ENCODE results near the gene KIF1A.

KIF1A gene

GRCh38 chr2:240741091-240741490, 78.9 kb downstream of the KIF1A start:
- no peaks in the 10 kb centered on the region for H3K4me1 ChIP-seq (ENCODE audit: control insufficient read depth, insufficient read depth, low read length)

GRCh38 chr2:240739797-240740196, 80.2 kb downstream of the KIF1A start:
- Histone ChIP-seq H3K4me2 (ENCODE audit: low read length) (no peak overlapping the region), H3K9me3 (replicated peaks; ENCODE audit: low read length) (no peaks in the 10 kb centered on the region), H3K9ac (ENCODE audit: low read depth, low read length) (no peak overlapping the region), H3K27me3 (ENCODE audit: control insufficient read depth, insufficient read depth, low read length) (peaks cover 32% of the 10 kb centered on the region), H3K4me3 (ENCODE audit: low read length) (no peak overlapping the region), H3K36me3 (ENCODE audit: insufficient read depth, low read length) (no peaks in the 10 kb centered on the region), H3K4me1 (ENCODE audit: control insufficient read depth, insufficient read depth, low read length) (no peaks in the 10 kb centered on the region)

More at GRCh38 chr2:240741091-240741490, 78.9 kb downstream of the KIF1A start:
- Histone ChIP-seq H3K9ac (ENCODE audit: low read depth, low read length) (no peak overlapping the region), H3K4me2 (ENCODE audit: low read length) (no peak overlapping the region), H3K36me3 (ENCODE audit: insufficient read depth, low read length) (no peaks in the 10 kb centered on the region), H3K9me3 (replicated peaks; ENCODE audit: low read length) (no peaks in the 10 kb centered on the region), H3K27me3 (ENCODE audit: control insufficient read depth, insufficient read depth, low read length) (peaks cover 30% of the 10 kb centered on the region), H3K4me3 (ENCODE audit: low read length) (no peak overlapping the region)

GRCh38 chr2:240737958-240738357, 82.1 kb downstream of the KIF1A start:
- H3K4me3 ChIP-seq (ENCODE audit: low read length): no peak overlapping the region
- no peaks in the 10 kb centered on the region for H3K36me3 ChIP-seq (ENCODE audit: insufficient read depth, low read length)
- no peak overlapping the region for H3K9ac ChIP-seq (ENCODE audit: low read depth, low read length)
- no peaks in the 10 kb centered on the region for H3K4me1 ChIP-seq (ENCODE audit: control insufficient read depth, insufficient read depth, low read length)
- peaks cover 47% of the 10 kb centered on the region for H3K27me3 ChIP-seq (ENCODE audit: control insufficient read depth, insufficient read depth, low read length)
- no peak overlapping the region for H3K4me2 ChIP-seq (ENCODE audit: low read length)
- no peaks in the 10 kb centered on the region for H3K9me3 ChIP-seq (replicated peaks; ENCODE audit: low read length)

- Histone ChIP-seq H3K9me3 (replicated peaks; ENCODE audit: low read length) (no peaks in the 10 kb centered on the region), H3K27me3 (ENCODE audit: control insufficient read depth, insufficient read depth, low read length) (peaks cover 47% of the 10 kb centered on the region), H3K4me2 (ENCODE audit: low read length) (no peak overlapping the region), H3K4me3 (ENCODE audit: low read length) (no peak overlapping the region), H3K9ac (ENCODE audit: low read depth, low read length) (no peak overlapping the region), H3K4me1 (ENCODE audit: control insufficient read depth, insufficient read depth, low read length) (no peaks in the 10 kb centered on the region), H3K36me3 (ENCODE audit: insufficient read depth, low read length) (no peaks in the 10 kb centered on the region)
Observed at GRCh38 chr2:240737512-240737911, 82.5 kb downstream of the KIF1A start.

- Histone ChIP-seq H3K4me2 (ENCODE audit: low read length) (no peak overlapping the region), H3K4me1 (ENCODE audit: control insufficient read depth, insufficient read depth, low read length) (peaks cover under 1% of the 10 kb centered on the region), H3K9me3 (replicated peaks; ENCODE audit: low read length) (no peaks in the 10 kb centered on the region), H3K36me3 (ENCODE audit: insufficient read depth, low read length) (no peaks in the 10 kb centered on the region), H3K27me3 (ENCODE audit: control insufficient read depth, insufficient read depth, low read length) (peaks cover 40% of the 10 kb centered on the region), H3K4me3 (ENCODE audit: low read length) (no peak overlapping the region), H3K9ac (ENCODE audit: low read depth, low read length) (no peak overlapping the region)
Observed at GRCh38 chr2:240736281-240737250, 83.5 kb downstream of the KIF1A start.

GRCh38 chr2:240735476-240735875, 84.5 kb downstream of the KIF1A start:
- no peaks in the 10 kb centered on the region for H3K36me3 ChIP-seq (ENCODE audit: insufficient read depth, low read length)
- peaks cover 43% of the 10 kb centered on the region for H3K27me3 ChIP-seq (ENCODE audit: control insufficient read depth, insufficient read depth, low read length)
- H3K4me3 ChIP-seq (ENCODE audit: low read length): no peak overlapping the region
- H3K4me1 ChIP-seq (ENCODE audit: control insufficient read depth, insufficient read depth, low read length): peaks cover 9% of the 10 kb centered on the region
- H3K4me2 ChIP-seq (ENCODE audit: low read length): no peak overlapping the region
- no peak overlapping the region for H3K9ac ChIP-seq (ENCODE audit: low read depth, low read length)
- H3K9me3 ChIP-seq (replicated peaks; ENCODE audit: low read length): no peaks in the 10 kb centered on the region

GRCh38 chr2:240734756-240735155, 85.3 kb downstream of the KIF1A start:
- Histone ChIP-seq H3K4me3 (ENCODE audit: low read length) (no peak overlapping the region), H3K9ac (ENCODE audit: low read depth, low read length) (no peak overlapping the region), H3K4me1 (ENCODE audit: control insufficient read depth, insufficient read depth, low read length) (peaks cover 9% of the 10 kb centered on the region), H3K27me3 (ENCODE audit: control insufficient read depth, insufficient read depth, low read length) (peaks cover 50% of the 10 kb centered on the region), H3K36me3 (ENCODE audit: insufficient read depth, low read length) (no peaks in the 10 kb centered on the region), H3K9me3 (replicated peaks; ENCODE audit: low read length) (no peaks in the 10 kb centered on the region), H3K4me2 (ENCODE audit: low read length) (no peak overlapping the region)

- Histone ChIP-seq H3K27me3 (ENCODE audit: control insufficient read depth, insufficient read depth, low read length) (peaks cover 55% of the 10 kb centered on the region), H3K9ac (ENCODE audit: low read depth, low read length) (no peak overlapping the region), H3K4me1 (ENCODE audit: control insufficient read depth, insufficient read depth, low read length) (peaks cover 9% of the 10 kb centered on the region), H3K4me3 (ENCODE audit: low read length) (no peak overlapping the region), H3K4me2 (ENCODE audit: low read length) (no peak overlapping the region), H3K36me3 (ENCODE audit: insufficient read depth, low read length) (no peaks in the 10 kb centered on the region), H3K9me3 (replicated peaks; ENCODE audit: low read length) (no peaks in the 10 kb centered on the region)
Observed at GRCh38 chr2:240733803-240734495, 86.1 kb downstream of the KIF1A start.

GRCh38 chr2:240732911-240733622, 87.0 kb downstream of the KIF1A start:
- peaks cover 49% of the 10 kb centered on the region for H3K27me3 ChIP-seq (ENCODE audit: control insufficient read depth, insufficient read depth, low read length)
- no peak overlapping the region for H3K4me2 ChIP-seq (ENCODE audit: low read length)
- H3K36me3 ChIP-seq (ENCODE audit: insufficient read depth, low read length): no peaks in the 10 kb centered on the region
- H3K4me1 ChIP-seq (ENCODE audit: control insufficient read depth, insufficient read depth, low read length): peaks cover 9% of the 10 kb centered on the region
- no peaks in the 10 kb centered on the region for H3K9me3 ChIP-seq (replicated peaks; ENCODE audit: low read length)
- H3K9ac ChIP-seq (ENCODE audit: low read depth, low read length): no peak overlapping the region
- H3K4me3 ChIP-seq (ENCODE audit: low read length): no peak overlapping the region

GRCh38 chr2:240732184-240732583, 87.8 kb downstream of the KIF1A start:
- Histone ChIP-seq H3K9ac (ENCODE audit: low read depth, low read length) (no peak overlapping the region), H3K27me3 (ENCODE audit: control insufficient read depth, insufficient read depth, low read length) (peaks cover 45% of the 10 kb centered on the region), H3K9me3 (replicated peaks; ENCODE audit: low read length) (no peaks in the 10 kb centered on the region), H3K4me2 (ENCODE audit: low read length) (no peak overlapping the region), H3K4me3 (ENCODE audit: low read length) (no peak overlapping the region), H3K36me3 (ENCODE audit: insufficient read depth, low read length) (no peaks in the 10 kb centered on the region), H3K4me1 (ENCODE audit: control insufficient read depth, insufficient read depth, low read length) (peaks cover 9% of the 10 kb centered on the region)

GRCh38 chr2:240731178-240731545, 88.9 kb downstream of the KIF1A start:
- Histone ChIP-seq H3K9ac (ENCODE audit: low read depth, low read length) (no peak overlapping the region), H3K4me3 (ENCODE audit: low read length) (no peak overlapping the region), H3K27me3 (ENCODE audit: control insufficient read depth, insufficient read depth, low read length) (peaks cover 52% of the 10 kb centered on the region)

More at GRCh38 chr2:240731178-240731545, 88.9 kb downstream of the KIF1A start:
- H3K4me2 ChIP-seq (ENCODE audit: low read length): peak overlapping the region; percentile 25
- no peaks in the 10 kb centered on the region for H3K36me3 ChIP-seq (ENCODE audit: insufficient read depth, low read length)
- peaks cover 9% of the 10 kb centered on the region for H3K4me1 ChIP-seq (ENCODE audit: control insufficient read depth, insufficient read depth, low read length)
- H3K9me3 ChIP-seq (replicated peaks; ENCODE audit: low read length): no peaks in the 10 kb centered on the region

Measured in skeletal muscle satellite cell (primary cell).